DND-41 (cell line): ENCODE data around the gene COMMD10.

Experiments used
- EZH2 ChIP-seq: IDR thresholded peaks from 3 replicates; pipeline ENCODE4 v1.6.1; 2012; ENCODE audit warnings: borderline replicate concordance, low read depth, mild to moderate bottlenecking, moderate library complexity, low read length, inconsistent platforms; ENCODE audit not compliant: severe bottlenecking
- TF ChIP-seq, protein P1 (sequence below): IDR thresholded peaks from 2 replicates; pipeline ENCODE4 v1.5.1; 2012; ENCODE audit warnings: borderline replicate concordance, low read length, moderate library complexity, mild to moderate bottlenecking; ENCODE audit not compliant: poor library complexity, severe bottlenecking; ENCODE audit errors: extremely low read depth

GRCh38 chr5:116292321-116292720, 207.5 kb downstream of the COMMD10 start:
- TF ChIP-seq EZH2 = no peak
- TF ChIP-seq, protein P1, sequence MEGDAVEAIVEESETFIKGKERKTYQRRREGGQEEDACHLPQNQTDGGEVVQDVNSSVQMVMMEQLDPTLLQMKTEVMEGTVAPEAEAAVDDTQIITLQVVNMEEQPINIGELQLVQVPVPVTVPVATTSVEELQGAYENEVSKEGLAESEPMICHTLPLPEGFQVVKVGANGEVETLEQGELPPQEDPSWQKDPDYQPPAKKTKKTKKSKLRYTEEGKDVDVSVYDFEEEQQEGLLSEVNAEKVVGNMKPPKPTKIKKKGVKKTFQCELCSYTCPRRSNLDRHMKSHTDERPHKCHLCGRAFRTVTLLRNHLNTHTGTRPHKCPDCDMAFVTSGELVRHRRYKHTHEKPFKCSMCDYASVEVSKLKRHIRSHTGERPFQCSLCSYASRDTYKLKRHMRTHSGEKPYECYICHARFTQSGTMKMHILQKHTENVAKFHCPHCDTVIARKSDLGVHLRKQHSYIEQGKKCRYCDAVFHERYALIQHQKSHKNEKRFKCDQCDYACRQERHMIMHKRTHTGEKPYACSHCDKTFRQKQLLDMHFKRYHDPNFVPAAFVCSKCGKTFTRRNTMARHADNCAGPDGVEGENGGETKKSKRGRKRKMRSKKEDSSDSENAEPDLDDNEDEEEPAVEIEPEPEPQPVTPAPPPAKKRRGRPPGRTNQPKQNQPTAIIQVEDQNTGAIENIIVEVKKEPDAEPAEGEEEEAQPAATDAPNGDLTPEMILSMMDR = no peak
